Neural cell (in vitro differentiated cells): ENCODE results near the gene EMC10. TPM values are rescaled to one million over a fixed set of nuclear protein-coding genes. Genes with fewer than 3 reads are reported as not detected.

ENCODE experiments used
- H2AFZ ChIP-seq: fragments of 200-600, 300-800 bp; sonication (generic), shearing (Covaris generic); 2 replicates; pipeline ENCODE4 v1.6.0; 2014; ENCODE audit warnings: low read depth, mild to moderate bottlenecking, antibody characterized with exemption, low read length, moderate library complexity
- H3F3A ChIP-seq: fragments of 200-600 bp; shearing (Covaris generic); 2 replicates; pipeline ENCODE4 v1.6.1; 2016; ENCODE audit warnings: mild to moderate bottlenecking, moderate library complexity, mixed read lengths, antibody characterized with exemption, low read length; ENCODE audit not compliant: insufficient read depth, poor library complexity, severe bottlenecking
- H3K27ac ChIP-seq: fragments of 200-600, 300-800 bp; sonication (generic), shearing (Covaris generic); 2 replicates; pipeline ENCODE4 v1.5.1; 2014; ENCODE audit warnings: mild to moderate bottlenecking, low read length, moderate library complexity
- H3K27me3 ChIP-seq: fragments of 300-800, 200-600 bp; sonication (generic), shearing (Covaris generic); 2 replicates; pipeline ENCODE4 v1.6.0; 2014; ENCODE audit warnings: mild to moderate bottlenecking, low read depth, low read length, moderate library complexity; ENCODE audit not compliant: insufficient read depth
- H3K36me3 ChIP-seq: fragments of 300-800, 200-600 bp; sonication (generic), shearing (Covaris generic); 2 replicates; pipeline ENCODE4 v1.5.1; 2014; ENCODE audit warnings: mild to moderate bottlenecking, antibody characterized with exemption, low read length, moderate library complexity; ENCODE audit not compliant: insufficient read depth
- H3K4me2 ChIP-seq: fragments of 300-800, 200-600 bp; sonication (generic), shearing (Covaris generic); 2 replicates; pipeline ENCODE4 v1.6.0; 2014; ENCODE audit warnings: mild to moderate bottlenecking, low read length
- H3K4me3 ChIP-seq: fragments of 300-800, 200-600 bp; sonication (generic), shearing (Covaris generic); 2 replicates; pipeline ENCODE4 v1.5.1; 2014; ENCODE audit warnings: mild to moderate bottlenecking, low read length, moderate library complexity
- H3K79me2 ChIP-seq: fragments of 200-600 bp; shearing (Covaris generic); replicated peaks from 2 replicates; pipeline ENCODE4 v1.6.0; 2014; ENCODE audit warnings: mild to moderate bottlenecking, low read length, moderate library complexity; ENCODE audit not compliant: insufficient read depth
- H3K9ac ChIP-seq: fragments of 300-800, 200-600 bp; sonication (generic), shearing (Covaris generic); 2 replicates; pipeline ENCODE4 v1.6.1; 2016; ENCODE audit warnings: mild to moderate bottlenecking, low read length, mixed read lengths
- H3K9me2 ChIP-seq: fragments of 200-600 bp; shearing (Covaris generic); 2 replicates; pipeline ENCODE4 v1.6.1; 2016; ENCODE audit warnings: mild to moderate bottlenecking, low read length, mixed read lengths; ENCODE audit not compliant: insufficient read depth
- H3K9me3 ChIP-seq: fragments of 200-600, 300-800 bp; sonication (generic), shearing (Covaris generic); 2 replicates; pipeline ENCODE4 v1.6.1; 2016; ENCODE audit warnings: mild to moderate bottlenecking, mixed run types, low read length, moderate library complexity, mixed read lengths
- H4K20me1 ChIP-seq: fragments of 200-600 bp; shearing (Covaris generic); 2 replicates; pipeline ENCODE4 v1.6.1; 2016; ENCODE audit warnings: mild to moderate bottlenecking, mixed run types; ENCODE audit not compliant: insufficient read depth
- EP300 ChIP-seq: fragments of 450-650 bp; conservative IDR thresholded peaks from 2 replicates; pipeline ENCODE4 v1.6.1; 2014; ENCODE audit warnings: antibody characterized with exemption, mild to moderate bottlenecking, moderate library complexity; ENCODE audit not compliant: poor library complexity, severe bottlenecking
- EZH2 ChIP-seq: fragments of 200-600, 300-800 bp; shearing (Covaris generic), sonication (generic); IDR thresholded peaks from 2 replicates; pipeline ENCODE4 v1.6.1; 2014; ENCODE audit warnings: antibody characterized with exemption, low read length, borderline replicate concordance, mild to moderate bottlenecking; ENCODE audit not compliant: insufficient read depth, poor library complexity, severe bottlenecking
- MXI1 ChIP-seq: fragments of 450-650 bp; conservative IDR thresholded peaks from 2 replicates; pipeline ENCODE4 v1.6.1; 2014; ENCODE audit warnings: antibody characterized with exemption, mild to moderate bottlenecking; ENCODE audit not compliant: poor library complexity, severe bottlenecking
- POLR2AphosphoS5 ChIP-seq: IDR thresholded peaks from 2 replicates; pipeline ENCODE4 v1.6.1; 2012
- RAD21 ChIP-seq: fragments of 450-650 bp; conservative IDR thresholded peaks from 2 replicates; pipeline ENCODE4 v1.6.1; 2014; ENCODE audit warnings: antibody characterized with exemption, mild to moderate bottlenecking, moderate library complexity
- SMC3 ChIP-seq: fragments of 450-650 bp; conservative IDR thresholded peaks from 2 replicates; pipeline ENCODE4 v1.6.1; 2014; ENCODE audit warnings: antibody characterized with exemption, mild to moderate bottlenecking, moderate library complexity; ENCODE audit not compliant: poor library complexity
- TAF1 ChIP-seq: IDR thresholded peaks from 2 replicates; pipeline ENCODE4 v1.6.1; 2012; ENCODE audit warnings: low read depth
- polyA plus RNA-seq: library from polyadenylated mRNA; depleted of rRNA; stranded (reverse); fragments of >200 nt; gene quantifications from 2 replicates; pipeline ENCODE4 v1.2.3, GENCODE V29; 2014
- TF ChIP-seq, protein P1 (sequence below): fragments of 450-650 bp; IDR thresholded peaks from 2 replicates; pipeline ENCODE4 v1.5.1; 2014; ENCODE audit warnings: antibody characterized with exemption, mild to moderate bottlenecking, moderate library complexity; ENCODE audit not compliant: poor library complexity, severe bottlenecking
- TF ChIP-seq, protein P2 (sequence below): IDR thresholded peaks from 2 replicates; pipeline ENCODE4 v1.6.1; 2012; ENCODE audit warnings: borderline replicate concordance

EMC10 gene
- polyA plus RNA-seq, 1 donor from 2014 or later, result 233 TPM

DNA sequence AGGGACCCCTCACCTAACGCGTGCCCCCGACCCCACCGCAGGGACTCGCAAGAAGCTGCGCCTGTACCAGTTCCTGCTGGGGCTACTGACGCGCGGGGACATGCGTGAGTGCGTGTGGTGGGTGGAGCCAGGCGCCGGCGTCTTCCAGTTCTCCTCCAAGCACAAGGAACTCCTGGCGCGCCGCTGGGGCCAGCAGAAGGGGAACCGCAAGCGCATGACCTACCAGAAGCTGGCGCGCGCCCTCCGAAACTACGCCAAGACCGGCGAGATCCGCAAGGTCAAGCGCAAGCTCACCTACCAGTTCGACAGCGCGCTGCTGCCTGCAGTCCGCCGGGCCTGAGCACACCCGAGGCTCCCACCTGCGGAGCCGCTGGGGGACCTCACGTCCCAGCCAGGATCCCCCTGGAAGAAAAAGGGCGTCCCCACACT is 48.3 kb upstream of the EMC10 start:
- no peak overlapping the region for H3K9ac ChIP-seq
- H3F3A ChIP-seq, result no peaks in the 10 kb centered on the region
- no peak for TF ChIP-seq SMC3
- no peak for TF ChIP-seq MXI1
- no peak for TF ChIP-seq RAD21
- TF ChIP-seq POLR2AphosphoS5, result no peak
- TF ChIP-seq, protein P1, sequence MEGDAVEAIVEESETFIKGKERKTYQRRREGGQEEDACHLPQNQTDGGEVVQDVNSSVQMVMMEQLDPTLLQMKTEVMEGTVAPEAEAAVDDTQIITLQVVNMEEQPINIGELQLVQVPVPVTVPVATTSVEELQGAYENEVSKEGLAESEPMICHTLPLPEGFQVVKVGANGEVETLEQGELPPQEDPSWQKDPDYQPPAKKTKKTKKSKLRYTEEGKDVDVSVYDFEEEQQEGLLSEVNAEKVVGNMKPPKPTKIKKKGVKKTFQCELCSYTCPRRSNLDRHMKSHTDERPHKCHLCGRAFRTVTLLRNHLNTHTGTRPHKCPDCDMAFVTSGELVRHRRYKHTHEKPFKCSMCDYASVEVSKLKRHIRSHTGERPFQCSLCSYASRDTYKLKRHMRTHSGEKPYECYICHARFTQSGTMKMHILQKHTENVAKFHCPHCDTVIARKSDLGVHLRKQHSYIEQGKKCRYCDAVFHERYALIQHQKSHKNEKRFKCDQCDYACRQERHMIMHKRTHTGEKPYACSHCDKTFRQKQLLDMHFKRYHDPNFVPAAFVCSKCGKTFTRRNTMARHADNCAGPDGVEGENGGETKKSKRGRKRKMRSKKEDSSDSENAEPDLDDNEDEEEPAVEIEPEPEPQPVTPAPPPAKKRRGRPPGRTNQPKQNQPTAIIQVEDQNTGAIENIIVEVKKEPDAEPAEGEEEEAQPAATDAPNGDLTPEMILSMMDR, result no peak
- TF ChIP-seq EP300, result no peak
- TF ChIP-seq, protein P2, sequence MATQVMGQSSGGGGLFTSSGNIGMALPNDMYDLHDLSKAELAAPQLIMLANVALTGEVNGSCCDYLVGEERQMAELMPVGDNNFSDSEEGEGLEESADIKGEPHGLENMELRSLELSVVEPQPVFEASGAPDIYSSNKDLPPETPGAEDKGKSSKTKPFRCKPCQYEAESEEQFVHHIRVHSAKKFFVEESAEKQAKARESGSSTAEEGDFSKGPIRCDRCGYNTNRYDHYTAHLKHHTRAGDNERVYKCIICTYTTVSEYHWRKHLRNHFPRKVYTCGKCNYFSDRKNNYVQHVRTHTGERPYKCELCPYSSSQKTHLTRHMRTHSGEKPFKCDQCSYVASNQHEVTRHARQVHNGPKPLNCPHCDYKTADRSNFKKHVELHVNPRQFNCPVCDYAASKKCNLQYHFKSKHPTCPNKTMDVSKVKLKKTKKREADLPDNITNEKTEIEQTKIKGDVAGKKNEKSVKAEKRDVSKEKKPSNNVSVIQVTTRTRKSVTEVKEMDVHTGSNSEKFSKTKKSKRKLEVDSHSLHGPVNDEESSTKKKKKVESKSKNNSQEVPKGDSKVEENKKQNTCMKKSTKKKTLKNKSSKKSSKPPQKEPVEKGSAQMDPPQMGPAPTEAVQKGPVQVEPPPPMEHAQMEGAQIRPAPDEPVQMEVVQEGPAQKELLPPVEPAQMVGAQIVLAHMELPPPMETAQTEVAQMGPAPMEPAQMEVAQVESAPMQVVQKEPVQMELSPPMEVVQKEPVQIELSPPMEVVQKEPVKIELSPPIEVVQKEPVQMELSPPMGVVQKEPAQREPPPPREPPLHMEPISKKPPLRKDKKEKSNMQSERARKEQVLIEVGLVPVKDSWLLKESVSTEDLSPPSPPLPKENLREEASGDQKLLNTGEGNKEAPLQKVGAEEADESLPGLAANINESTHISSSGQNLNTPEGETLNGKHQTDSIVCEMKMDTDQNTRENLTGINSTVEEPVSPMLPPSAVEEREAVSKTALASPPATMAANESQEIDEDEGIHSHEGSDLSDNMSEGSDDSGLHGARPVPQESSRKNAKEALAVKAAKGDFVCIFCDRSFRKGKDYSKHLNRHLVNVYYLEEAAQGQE, result no peak
- TF ChIP-seq EZH2, result no peak
- TF ChIP-seq TAF1, result no peak
- H3K9me3 ChIP-seq, result no peaks in the 10 kb centered on the region
- no peaks in the 10 kb centered on the region for H3K36me3 ChIP-seq
- no peak overlapping the region for H3K4me2 ChIP-seq
- no peaks in the 10 kb centered on the region for H3K9me2 ChIP-seq
- H4K20me1 ChIP-seq, result no peaks in the 10 kb centered on the region
- H3K27me3 ChIP-seq, result peaks cover 5% of the 10 kb centered on the region
- no peaks in the 10 kb centered on the region for H3K79me2 ChIP-seq
- H3K4me3 ChIP-seq, result peak overlapping the region; percentile 23
- no peak overlapping the region for H2AFZ ChIP-seq
- no peak overlapping the region for H3K27ac ChIP-seq

DNA sequence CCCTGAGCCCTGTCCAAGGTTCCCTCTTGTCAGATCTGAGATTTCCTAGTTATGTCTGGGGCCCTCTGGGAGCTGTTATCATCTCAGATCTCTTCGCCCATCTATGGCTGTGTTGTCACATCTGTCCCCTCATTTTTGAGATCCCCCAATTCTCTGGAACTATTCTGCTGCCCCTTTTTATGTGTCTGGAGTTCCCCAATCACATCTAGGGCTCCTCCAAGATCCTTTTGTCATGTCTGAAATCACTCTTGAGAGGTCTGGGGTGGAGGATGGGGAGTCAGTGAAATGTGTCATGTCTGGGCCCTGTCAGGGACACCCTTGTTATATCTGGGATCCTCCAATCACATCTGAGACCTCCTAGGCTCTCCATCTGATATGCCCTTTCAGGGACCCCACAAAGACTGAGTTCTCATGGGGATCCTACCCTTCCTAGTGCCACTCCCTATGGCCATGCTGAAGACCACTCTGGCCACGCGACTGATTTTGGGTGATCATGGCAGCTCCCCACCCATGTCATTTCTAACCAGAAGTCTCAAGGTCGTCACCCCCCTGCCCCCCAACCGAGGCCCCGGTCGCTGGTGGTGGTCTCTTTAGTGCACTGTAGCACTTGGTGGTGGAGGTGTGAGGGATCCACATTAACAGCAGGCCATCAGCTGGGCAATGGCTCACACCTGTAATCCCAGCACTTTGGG is 47.4 kb upstream of the EMC10 start:
- no peaks in the 10 kb centered on the region for H4K20me1 ChIP-seq
- no peak overlapping the region for H3K27ac ChIP-seq
- TF ChIP-seq EP300 (no peak), RAD21 (no peak), TAF1 (no peak)
- TF ChIP-seq, protein P2, result no peak
- no peaks in the 10 kb centered on the region for H3K79me2 ChIP-seq
- no peaks in the 10 kb centered on the region for H3K36me3 ChIP-seq
- no peak overlapping the region for H3K9ac ChIP-seq
- H3K27me3 ChIP-seq, result peaks cover 5% of the 10 kb centered on the region
- no peak overlapping the region for H3K4me3 ChIP-seq
- no peaks in the 10 kb centered on the region for H3K9me3 ChIP-seq
- no peaks in the 10 kb centered on the region for H3K9me2 ChIP-seq
- no peak overlapping the region for H2AFZ ChIP-seq
- no peak overlapping the region for H3K4me2 ChIP-seq
- H3F3A ChIP-seq, result no peaks in the 10 kb centered on the region
